ENCODE results near the gene CDCP2.
"Not testable (repeated sequence)": the region's sequence is repeated elsewhere in the genome, so short reads cannot be mapped to it uniquely, and the experiment has no call there.

The CDCP2 gene

DNA sequence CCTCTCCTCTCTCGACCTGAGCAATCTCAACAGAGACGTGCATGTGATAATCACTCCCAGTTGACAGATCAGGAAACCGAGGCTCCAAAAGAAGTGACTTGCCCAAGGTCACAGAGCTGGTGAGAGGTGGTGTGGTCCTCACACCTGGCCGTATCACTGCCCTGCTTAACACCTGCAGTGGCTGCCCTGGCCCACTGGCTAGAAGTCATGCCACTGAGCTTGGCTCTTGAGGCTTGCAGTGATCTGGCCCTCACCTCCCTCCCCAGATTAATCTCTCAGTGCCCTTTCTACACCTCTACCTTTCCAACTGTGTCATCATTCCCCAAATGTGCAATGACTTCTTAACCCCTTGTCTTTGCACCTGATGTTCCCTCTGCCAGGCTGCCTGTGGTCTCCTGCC is 38.8 kb downstream of the CDCP2 start:
- no peak for DNase-seq

DNA sequence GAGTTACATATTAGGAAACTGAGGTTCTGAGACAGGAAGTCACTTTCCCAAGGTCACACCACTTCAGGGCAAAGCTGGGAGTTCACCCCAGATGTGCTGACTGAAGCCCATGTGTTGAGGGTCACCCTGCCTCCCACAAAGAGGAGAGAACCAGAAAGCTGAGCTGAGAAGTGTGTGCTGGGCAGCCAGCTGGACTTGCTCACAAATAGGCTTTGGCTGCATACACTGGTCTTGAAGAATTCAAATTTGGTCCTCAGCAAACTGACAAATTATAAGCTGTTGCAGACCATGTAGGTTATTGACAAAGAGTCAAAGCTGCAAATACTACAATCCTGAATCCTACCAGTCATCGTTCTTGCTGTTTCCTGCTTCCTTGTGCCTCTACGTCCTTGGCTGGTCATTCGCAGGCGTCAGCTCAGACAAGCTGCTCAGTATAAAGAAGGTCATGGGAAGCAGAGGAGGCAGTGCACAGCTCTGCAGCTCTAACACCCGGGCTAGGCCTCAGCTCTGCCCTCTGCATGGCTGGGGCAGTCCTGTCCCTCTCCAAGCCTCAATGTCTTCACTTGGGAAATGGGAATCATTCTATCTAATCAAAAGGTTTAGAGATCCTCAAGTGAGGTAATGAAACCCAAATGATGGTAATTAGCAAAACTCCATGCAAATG is 40.0 kb downstream of the CDCP2 start:
- DNase-seq, result no peak

DNA sequence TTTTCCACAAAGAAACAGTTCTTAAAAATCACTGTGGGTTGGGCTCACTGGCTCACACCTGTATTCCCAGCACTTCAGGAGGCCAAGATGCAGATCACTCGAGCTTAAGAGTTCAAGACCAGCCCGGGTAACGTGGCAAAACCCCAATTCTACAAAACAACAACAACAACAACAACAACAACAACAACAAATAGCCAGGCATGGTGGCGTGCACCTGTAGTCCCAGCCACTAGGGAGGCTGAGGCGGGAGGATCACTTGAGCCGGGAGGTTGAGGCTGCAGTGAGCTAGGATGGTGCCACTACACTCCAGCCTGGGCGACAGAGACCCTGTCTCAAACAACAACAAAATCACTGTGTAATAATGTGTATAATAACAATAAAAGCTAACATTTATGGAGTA is 40.8 kb downstream of the CDCP2 start:
- DNase-seq, result no peak

DNA sequence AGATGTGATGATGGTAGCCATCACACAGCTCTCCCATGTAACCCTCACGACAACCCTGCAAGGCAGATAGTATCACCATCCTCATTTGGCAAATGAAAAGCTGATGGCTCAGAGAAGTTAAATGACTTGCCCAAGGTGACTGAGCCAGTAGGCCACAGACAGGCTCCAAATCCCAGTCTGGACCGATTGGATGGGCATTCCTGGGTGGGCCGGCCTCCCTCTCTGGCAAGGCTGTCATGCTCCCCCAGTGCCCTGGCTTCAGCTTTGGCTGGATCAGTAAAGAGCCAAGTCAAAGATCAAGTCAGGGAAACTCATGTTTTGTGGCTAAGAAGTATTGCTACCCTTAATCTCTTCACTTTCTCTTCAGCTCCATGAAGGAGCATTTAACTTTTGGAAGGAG is 41.2 kb downstream of the CDCP2 start:
- DNase-seq, result no peak

DNA sequence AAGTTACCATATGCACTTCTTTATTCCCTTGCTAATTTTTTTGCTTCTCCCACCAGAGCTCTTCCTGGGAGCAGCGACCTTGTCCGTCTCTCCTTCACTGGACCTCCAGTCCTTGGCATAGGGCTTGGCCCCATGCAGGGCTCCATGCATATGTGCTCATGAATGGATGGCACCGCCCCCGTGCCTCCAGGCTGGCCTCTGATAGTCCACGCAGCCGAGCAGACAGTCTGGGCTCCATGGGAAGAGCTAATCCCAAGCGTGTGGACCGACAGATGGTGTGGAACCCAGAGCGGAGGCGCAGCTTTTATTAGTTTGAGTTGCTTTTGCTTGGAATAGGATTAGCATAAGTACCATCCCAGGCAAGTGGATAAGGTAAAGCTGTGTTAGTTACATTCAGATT is 41.8 kb downstream of the CDCP2 start:
- DNase-seq, result no peak

DNA sequence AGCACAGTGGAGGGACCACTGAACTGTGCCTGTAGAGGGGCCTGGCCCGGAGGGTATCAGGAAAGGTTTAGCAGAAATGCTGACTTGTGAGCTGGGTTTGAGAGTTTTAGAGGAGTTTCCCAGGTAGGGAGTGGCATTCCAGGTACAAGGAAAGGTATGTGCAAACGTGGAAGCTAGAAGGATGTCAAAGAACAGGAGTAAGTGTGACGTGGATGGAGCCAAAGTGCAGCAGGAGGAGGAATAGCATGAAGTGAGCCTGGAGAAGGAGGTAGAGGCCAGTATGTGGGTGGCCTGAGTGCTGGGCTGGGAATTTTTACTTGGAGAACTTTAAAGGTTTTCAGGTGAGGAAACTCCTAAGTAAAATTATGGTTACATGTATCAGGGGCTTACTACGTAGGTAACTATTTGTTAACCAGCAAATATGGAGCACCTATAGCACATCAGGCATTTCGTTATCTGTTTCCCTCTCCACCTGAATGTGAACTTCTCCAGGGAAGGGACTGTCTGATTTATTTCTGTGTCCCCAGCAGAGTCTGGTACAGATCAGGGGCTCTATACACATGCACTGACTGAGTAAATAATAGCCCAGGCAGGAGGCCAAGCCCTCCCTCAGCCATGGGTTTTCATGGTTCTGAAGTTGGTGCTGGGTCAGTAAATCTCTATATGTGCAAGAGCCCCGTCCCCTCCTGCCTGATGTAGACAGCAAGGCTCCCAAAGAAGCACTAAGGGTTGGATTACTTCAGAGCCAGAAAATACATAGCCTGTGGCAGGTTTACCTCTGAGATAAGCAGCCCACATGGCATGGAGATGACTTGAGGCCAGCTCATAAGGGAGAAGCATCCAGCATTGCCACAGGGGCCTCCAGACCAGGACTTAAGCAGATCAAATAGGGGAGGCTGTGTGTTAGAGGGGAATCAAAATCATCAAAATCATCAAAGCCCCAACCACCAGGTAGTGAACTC is 43.4 kb downstream of the CDCP2 start:
- no peak for DNase-seq

DNA sequence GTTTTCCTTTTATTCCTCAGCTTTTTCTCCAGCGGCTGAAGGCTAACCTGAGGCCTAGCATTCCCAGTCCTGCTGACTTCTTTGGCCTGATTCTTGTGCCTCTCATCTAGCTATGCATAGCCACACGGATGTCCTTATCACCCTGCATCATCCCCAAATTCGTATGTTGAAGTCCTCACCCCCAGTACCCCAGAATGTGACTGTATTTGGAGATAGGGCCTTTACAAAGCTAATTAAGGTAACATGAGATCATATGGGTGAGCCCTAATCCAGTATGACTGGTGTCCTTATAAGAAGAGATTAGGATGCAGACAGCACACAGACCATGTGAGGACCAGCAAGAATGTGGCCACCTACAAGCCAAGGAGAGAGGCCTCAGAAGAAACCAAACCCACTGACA is 44.6 kb downstream of the CDCP2 start:
- no peak for DNase-seq

DNA sequence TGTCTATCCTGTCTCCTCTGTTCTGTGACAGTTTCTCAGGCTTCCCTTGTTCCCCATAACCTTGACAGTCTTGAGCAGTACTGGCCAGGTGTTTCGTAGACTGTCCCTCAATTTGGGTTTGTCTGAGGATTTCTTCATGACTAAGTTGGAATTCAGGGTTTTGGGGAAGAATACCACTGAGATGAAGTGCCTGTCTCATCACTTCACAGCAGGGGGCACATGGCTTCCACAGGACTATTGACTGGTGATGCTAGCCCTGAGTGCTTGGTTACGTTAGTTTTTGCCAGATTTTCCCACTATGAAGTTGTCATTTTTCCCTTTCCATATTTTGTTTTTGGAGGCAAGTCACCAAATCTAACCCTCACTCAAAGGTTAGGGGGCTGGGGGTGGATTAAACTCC is 45.7 kb downstream of the CDCP2 start:
- DNase-seq, result no peak

DNA sequence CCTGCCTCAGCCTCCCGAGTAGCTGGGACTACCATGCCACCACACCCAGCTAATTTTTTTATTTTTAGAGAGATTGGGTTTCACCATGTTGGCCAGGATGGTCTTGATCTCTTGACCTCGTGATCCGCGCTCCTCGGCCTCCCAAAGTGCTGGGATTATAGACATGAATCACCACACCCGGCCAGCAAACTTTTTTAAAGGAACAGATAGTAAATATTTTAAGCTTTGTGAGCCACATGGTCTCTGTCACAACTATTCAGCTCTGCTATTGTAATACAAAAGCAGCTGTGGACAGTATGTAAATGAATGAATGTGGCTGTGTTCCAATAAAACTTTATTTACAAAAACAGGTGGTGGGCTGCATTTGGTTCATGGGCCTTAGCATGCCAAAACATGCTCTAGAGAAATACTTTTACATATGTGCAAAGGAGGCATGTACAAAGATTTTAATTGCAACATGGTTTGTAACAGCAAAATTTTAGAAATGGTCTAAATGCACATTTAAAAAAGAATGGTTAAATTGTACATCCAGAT is 47.0 kb downstream of the CDCP2 start:
- no peak for DNase-seq

DNA sequence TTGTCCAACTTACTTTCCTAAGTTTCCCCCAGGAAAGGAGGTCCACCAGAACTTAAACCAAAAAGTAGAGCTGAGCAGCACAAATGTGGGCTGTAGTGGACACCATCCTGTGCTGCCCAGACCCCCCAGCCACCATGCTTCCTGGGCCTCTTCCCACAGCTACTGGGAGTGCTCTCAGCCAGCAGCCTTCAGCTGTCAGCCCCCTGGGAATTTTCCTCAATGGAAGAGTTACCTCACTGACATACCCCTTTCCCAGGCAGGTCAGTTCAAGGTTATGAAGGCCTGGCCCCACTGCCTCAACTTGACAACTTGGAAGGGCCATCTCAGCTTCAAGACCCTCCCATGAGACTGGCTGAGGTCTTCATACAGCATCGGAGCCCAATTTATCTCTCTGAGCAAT is 47.7 kb downstream of the CDCP2 start:
- no peak for DNase-seq

DNA sequence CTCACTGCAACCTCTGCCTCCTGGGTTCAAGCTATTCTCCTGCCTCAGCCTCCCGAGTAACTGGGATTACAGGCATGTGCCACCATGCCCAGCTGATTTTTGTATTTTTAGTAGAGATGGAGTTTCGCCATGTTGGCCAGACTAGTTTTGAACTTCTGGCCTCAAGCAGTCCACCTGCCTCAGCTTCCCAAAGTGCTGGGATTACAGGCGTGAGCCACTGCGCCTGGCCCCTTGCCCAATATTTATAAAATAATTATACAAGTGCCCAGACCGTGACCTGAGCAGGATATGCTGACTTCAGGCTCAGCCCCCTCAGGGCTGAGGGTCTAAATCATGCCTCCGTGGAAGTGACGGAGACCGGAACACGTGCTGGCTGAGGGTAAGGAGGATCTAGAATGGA is 48.2 kb downstream of the CDCP2 start:
- not testable (repeated sequence) for DNase-seq

DNA sequence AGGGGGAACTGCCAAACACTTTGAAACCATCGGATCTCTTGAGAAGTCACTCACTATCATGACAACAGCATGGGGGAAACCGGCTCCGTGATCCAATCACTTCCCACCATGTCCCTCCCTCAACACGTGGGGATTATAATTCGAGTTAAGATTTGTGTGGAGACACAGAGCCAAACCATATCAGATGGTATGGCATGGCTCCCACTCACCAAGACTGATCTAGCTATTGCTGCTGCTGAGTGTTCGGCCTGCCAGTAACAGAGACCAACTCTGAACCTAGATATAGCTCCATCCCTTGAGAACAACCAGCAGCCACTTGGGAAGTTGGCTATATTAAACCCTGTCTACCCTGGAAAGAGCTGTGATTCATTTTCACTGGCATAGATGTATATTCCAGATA is 49.4 kb downstream of the CDCP2 start:
- DNase-seq, result no peak

DNA sequence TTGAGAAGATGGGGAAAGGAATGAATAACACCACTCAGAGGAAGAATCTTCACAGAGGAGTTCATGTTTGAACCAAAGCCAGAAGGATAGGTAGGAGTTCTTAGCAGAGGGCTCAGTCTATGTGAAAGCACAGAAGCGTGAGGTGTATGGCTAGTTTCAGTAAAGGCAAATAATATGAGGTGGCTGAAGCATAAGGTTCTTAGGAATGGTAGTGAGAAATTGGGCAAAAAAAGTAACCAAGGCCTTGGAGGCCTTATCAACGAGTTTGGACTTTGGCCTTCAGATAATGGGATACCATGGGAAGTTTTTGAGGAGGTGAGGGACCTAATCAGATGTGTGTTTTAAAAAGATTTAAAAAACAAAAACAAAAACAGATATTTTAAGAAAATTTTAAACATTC is 52.3 kb downstream of the CDCP2 start:
- DNase-seq, result no peak

DNA sequence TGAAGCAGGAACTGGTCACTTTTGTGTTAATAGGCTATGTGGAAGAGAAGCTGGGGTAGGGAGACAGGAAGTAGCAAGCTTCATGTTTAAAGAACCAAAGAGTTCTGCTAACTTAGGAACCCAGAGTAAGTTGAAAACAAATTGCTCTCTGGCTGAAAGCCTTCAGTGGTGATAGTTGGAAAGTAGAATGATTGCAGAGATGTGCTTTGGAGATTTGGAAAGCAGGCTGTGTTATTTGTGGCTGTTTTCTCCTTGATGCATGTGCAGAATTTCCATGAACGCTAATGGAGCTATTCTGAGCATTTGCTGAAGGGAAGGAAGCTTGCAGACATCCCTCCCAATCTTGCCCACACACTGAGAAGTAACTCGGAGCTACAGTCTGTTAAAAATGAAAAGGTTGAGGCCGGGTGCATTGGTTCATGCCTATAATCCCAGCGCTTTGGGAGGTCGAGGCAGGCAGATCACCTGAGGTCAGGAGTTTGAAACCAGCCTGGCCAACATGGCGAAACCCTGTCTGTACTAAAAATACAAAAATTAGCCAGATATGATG is 53.7 kb downstream of the CDCP2 start:
- no peak for DNase-seq

DNA sequence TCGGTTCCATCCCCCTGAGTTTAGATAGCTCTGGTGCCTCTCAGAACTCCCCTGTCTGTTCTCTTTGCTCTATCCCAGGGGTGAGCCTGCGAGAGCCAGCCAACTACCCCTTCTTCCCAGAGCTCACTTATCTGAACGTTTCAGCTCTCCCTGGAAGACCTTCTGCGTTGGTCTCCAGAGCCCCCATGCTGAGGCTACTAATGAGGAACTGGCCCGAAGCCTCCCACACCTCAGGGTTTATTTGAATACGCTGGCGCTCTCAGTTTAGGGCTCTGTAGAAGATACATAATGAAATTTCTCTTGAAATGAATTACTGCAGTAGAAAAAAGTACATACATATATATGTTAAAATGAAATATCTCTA is 55.9 kb downstream of the CDCP2 start:
- DNase-seq, result no peak

DNA sequence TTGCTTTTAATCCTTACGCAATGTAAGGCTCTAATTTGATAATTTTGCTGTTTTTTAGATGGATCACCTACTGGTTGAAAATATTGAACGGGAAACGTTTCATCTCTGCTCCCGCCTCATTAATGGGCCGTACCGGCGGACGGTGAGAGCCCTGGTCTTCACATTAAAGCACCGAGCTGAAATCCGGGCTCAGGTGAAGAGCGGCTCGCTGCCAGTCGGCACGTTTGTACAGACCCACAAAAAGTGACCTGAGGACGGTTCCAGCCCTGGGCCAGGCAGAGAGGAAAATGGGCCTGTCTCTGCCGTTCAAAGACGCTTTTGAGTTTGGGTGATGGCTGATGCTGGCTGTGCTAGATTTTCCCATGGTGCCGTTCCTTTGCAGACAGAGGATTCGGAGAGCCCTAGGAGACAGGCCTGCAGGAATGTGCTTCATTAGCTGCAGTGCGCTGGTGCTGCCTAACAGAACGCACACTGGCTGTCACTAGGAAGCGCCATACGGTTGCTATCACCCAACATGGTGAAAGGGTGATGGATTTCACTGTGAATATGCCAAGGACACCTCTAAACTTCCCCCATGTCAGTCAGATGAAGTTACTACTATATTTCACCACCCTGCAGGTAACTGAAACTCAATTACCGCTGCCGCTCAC is 56.4 kb downstream of the CDCP2 start:
- no peak for DNase-seq

DNA sequence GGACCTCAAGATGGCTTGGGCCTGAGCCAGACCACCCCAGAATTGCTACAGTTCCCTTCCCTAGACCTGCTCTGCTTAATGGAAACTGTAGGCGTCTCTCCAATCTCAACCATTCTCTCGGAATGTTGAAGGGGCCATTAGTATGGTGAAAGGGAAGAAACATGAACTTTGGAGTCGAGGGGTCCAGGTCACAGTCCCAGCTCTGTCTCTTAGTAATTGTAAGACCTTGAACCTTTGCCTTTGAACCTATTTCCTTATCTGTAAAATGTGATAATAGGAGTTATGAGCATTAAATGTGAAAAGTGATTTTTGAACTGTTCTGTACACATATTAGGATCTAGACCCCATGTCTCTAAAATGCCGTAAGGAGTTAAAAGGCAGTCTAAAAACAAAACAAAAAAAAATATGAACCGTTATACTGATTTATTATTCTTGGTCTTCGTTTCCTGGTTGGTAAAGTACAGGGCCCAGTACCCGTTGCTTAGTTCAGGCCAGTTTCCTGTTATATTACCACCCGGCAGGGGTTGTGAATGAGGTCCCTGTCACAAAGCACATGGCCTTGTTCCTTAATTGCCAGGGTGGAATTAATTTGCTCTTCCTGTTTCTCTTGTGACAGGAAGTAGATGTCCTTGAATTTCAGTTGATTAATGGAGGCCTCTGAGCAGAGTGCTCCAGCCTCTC is 57.1 kb downstream of the CDCP2 start:
- DNase-seq, result no peak

DNA sequence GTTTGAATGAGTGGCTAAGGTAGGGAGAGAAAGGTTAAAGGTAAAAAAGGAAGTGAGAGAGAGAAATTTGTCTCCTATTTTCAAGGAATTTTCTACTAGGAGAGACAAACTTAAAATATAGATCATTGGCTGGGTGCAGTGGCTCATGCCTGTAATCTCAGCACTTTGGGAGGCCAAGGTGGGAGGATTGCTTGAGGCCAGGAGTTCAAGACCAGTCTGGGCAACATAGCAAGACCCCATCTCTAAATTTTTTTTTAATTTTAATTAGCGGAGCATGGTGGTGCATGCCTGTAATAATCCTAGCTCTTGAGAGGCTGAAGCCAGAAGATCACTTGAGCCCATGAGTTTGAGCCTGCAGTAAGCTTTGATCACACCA is 58.1 kb downstream of the CDCP2 start:
- not testable (repeated sequence) for DNase-seq

DNA sequence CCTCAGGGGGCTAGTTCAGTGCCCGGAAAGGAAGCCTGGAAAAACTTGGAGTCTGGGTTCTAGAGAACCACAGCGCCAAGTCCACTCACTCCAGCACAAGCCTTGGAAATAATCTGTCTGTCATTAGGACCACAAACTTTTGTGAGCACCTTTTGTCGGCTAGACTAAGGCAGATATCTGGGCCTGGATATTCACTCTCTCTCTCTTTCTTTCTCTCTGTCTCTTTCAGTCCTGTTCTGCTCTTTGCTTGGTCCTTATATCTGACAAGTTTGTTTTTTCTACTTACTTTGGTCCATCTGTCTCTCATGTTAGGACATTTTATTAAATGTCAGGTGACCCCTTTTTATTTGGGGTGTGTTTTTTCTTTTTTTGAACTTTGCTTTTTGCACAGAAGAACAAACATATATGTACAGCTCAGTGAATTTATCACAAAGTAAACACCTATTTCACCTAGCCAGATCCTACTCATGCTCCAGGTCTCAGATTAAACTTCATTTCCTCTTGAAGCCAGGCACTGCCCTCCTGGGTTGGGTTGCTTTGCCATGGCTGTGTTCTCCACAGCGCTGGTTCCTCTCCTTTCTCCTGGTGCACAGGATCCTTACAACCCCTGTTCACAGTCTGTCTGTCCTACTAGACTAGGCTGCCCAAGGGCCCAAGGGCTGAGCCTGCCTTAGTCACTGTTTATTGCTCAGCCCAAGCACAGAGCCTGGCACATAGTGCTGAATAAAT is 58.6 kb downstream of the CDCP2 start:
- no peak for DNase-seq

DNA sequence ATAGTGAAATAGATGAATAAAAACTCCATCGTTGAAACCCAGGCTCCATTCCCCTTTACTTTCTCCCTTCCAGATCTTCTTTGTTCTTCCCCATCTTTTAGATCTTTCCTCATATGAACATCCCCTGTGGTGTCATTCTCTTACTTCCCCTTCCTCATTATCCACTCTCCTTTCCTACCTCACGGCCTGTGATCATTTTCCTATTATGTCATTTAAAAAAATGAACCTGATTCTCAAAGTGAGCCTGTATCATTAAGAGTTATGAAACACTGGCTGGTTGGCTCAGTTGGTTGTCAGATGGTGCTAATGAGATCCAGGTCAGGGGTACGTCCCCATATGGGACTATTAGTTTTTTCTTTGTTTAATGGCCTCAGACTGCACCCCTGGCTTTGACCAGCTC is 61.1 kb downstream of the CDCP2 start:
- DNase-seq, result no peak

DNA sequence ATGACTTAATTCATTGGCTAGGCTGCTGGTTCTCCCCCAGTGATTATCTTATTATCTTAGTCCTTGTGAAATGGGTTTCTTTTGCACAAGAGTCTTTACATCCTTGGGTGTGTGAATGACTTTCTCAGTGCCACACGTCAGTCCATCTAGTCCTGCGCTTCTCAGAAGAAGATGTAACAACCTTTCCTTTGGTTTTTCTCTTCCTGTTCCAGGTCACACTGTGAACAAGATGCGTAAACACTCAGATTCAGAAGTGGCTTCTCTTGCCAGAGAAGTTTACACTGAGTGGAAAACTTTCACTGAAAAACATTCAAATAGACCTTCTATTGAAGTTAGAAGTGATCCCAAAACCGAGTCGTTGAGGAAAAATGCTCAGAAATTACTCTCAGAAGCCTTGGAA is 64.4 kb downstream of the CDCP2 start:
- DNase-seq, result no peak

DNA sequence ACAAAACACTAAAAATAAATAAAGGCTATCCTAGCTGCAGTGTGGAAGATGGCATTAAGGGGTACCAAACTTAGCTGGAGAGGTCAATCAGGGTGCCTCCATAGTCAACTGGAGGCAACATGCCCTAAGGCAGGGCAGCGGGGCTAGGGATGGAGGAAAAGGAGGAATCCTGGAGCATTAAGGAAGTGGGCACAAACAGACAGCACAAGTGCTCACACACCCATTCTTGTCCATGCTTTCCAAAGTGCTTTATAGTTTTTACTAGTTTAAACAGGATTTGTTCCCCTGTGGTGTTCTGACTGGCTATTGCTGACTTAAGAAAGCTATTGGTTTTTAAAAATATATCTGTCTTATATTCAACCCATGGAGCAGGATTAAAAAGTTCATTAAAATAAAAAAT is 66.0 kb downstream of the CDCP2 start:
- no peak for DNase-seq

Measured in NCI-H187 treated with DMSO at 0.1 percent for 48 hours (cell line).